Measurements from ENCODE around the gene CXCR4. TPM values are rescaled to one million over a fixed set of nuclear protein-coding genes. Genes with fewer than 3 reads are reported as not detected.

Gene CXCR4
- total RNA-seq, 2 experiments from 2014 or later: 202 to 212 TPM

DNA sequence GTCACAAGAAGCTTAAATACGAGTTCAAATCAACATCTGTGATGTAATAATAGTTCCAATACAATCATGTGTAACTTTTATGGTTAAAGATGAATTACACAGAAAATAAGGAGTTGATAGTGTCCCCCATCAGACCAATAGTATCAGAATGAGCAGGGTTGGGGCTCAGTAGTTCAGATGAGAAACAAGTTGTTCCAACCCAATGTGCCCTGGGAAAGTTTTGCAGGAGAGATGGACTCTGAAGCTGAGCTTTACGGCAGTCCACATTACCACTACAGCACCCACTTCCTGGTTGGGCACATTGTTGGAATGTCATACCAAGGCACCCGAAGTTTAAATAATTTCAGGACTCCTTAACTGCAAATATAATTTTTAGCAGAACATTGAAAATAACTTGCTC, 12.1 kb upstream of the CXCR4 start:
- POLR2A ChIA-PET: interaction anchor here (0.8 to 11.1 kb wide), 11 partner anchors 12 to 254 kb away, joined by 3 to 184 read pairs (median 7); partner anchors contain the start of genes CXCR4, DARS1 and MCM6
- peaks cover 73% of the 10 kb centered on the region for H3K4me1 Mint-ChIP-seq
- H3K27me3 Mint-ChIP-seq: peaks cover 48% of the 10 kb centered on the region
- CTCF ChIA-PET: interaction anchor here (0.6 kb wide), 1 partner anchor 86 kb away, joined by 3 read pairs; no protein-coding TSS in a partner anchor
- DNase-seq: no peak
- no peaks in the 10 kb centered on the region for H3K36me3 Mint-ChIP-seq (ENCODE audit: low read depth)
- peak overlapping the region; percentile 52 for H3K4me3 Mint-ChIP-seq
- peak overlapping the region; percentile 81 for H3K27ac Mint-ChIP-seq
- no peaks in the 10 kb centered on the region for H3K9me3 Mint-ChIP-seq

DNA sequence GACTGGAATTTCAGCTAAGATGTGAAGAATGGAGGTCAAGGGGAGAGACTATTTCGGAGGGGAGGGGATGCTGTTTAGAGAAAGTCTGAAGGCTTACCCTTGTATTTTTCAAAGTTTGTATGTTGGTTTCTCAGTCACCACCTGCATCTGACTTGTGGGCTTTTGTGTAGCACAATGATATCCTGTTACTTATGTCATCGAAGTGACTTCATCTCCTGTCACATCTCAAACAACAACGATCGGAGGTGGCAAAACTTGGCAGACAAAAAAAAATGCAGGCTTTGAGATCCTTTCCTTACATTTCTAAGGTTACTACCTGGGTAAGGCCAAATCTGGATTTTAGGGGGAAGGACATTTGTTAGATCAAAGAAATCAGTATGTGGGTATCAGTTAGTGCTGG, 11.7 kb upstream of the CXCR4 start:
- peak overlapping the region; percentile 52 for H3K4me3 Mint-ChIP-seq

DNA sequence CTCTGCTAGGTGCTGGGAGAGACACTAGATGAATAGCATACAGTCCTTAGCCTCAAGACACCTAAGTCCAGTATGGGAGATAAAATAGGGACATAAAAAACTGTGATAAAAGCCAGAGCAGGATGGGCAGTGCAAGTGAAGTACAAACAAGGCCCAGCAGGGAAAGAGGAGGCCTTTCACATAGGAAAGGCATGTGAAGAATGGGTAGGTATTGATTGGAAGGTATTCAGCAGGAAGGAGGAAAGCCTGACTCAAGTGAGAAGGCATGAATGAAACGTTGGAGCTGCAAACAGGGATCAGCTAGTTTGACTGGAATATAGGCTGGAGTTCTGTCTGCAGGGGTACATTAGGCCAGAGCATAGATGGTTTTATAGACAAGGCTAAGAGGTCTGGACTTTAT, 11.0 kb upstream of the CXCR4 start:
- DNase-seq: no peak
- CTCF ChIA-PET: no interaction called here
- H3K27me3 Mint-ChIP-seq: peaks cover 50% of the 10 kb centered on the region
- H3K36me3 Mint-ChIP-seq (ENCODE audit: low read depth): no peaks in the 10 kb centered on the region
- POLR2A ChIA-PET: interaction anchor here (0.7 to 11.1 kb wide), 9 partner anchors 10 to 253 kb away, joined by 3 to 184 read pairs (median 7); partner anchors contain the start of genes CXCR4, DARS1 and MCM6
- peaks cover 73% of the 10 kb centered on the region for H3K4me1 Mint-ChIP-seq
- H3K4me3 Mint-ChIP-seq: no peak overlapping the region
- H3K27ac Mint-ChIP-seq: no peak overlapping the region
- no peaks in the 10 kb centered on the region for H3K9me3 Mint-ChIP-seq

More for the DNA sequence above, 11.7 kb upstream of the CXCR4 start:
- peak; percentile 37 for DNase-seq
- peak overlapping the region; percentile 81 for H3K27ac Mint-ChIP-seq
- no peaks in the 10 kb centered on the region for H3K9me3 Mint-ChIP-seq
- POLR2A ChIA-PET: interaction anchor here (0.7 to 11.1 kb wide), 13 partner anchors 10 to 255 kb away, joined by 3 to 184 read pairs (median 7); partner anchors contain the start of genes CXCR4, DARS1 and MCM6
- CTCF ChIA-PET: interaction anchor here (0.6 kb wide), 1 partner anchor 86 kb away, joined by 3 read pairs; no protein-coding TSS in a partner anchor
- peaks cover 72% of the 10 kb centered on the region for H3K4me1 Mint-ChIP-seq
- H3K36me3 Mint-ChIP-seq (ENCODE audit: low read depth): no peaks in the 10 kb centered on the region
- H3K27me3 Mint-ChIP-seq: peaks cover 49% of the 10 kb centered on the region

DNA sequence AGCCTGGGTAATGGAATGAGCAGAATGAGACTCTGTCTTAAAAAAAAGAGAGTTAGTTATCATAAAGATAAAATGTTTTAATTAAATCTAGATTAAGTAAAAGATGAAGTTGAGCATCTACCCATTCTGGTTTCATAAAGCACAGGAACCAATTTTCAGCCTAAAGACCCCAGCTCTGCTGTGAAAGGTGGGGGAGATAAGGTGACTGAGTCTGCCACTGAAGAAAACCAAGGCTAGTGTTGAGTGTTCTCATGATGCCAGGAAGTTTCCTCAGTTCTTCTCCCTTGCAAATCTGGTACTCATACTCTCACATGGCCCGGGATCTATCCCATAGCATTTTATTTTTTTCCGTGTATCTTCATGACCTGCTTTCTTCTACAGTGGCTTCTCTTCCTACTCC, 10.4 kb upstream of the CXCR4 start:
- Mint-ChIP-seq H3K27me3 (peaks cover 50% of the 10 kb centered on the region), H3K4me3 (no peak overlapping the region), H3K36me3 (ENCODE audit: low read depth) (no peaks in the 10 kb centered on the region), H3K27ac (no peak overlapping the region), H3K9me3 (no peaks in the 10 kb centered on the region), H3K4me1 (peaks cover 72% of the 10 kb centered on the region)
- ChIA-PET CTCF (no interaction called here), POLR2A (interaction anchor here (1.0 to 11.1 kb wide), 4 partner anchors 10 to 143 kb away, joined by 3 to 184 read pairs (median 15); partner anchors contain the start of genes CXCR4 and DARS1)
- no peak for DNase-seq

DNA sequence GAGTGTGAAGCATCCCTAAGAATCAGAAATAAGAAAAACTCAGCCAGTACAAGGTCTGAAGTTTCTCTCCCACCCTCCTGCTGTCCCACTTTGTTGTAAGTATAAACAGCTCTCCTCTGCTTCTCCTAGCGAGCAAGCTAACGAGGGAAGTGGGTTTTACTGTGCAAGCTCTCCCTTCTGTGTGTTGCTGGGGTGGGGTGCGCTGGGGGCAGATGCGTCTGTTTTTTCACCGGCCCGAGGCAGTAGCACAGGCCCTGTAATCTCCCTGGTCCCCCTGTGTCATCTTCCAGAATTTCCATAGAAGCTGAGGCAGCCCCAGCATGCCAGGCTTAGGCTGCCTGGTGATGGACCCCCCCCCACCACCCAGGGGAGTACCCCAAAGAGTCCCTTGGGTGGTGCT, 9.4 kb upstream of the CXCR4 start:
- H3K36me3 Mint-ChIP-seq (ENCODE audit: low read depth): no peaks in the 10 kb centered on the region
- H3K4me3 Mint-ChIP-seq: no peak overlapping the region
- H3K9me3 Mint-ChIP-seq: no peaks in the 10 kb centered on the region
- H3K27ac Mint-ChIP-seq: no peak overlapping the region
- peaks cover 56% of the 10 kb centered on the region for H3K27me3 Mint-ChIP-seq
- H3K4me1 Mint-ChIP-seq: peaks cover 67% of the 10 kb centered on the region
- ChIA-PET CTCF (no interaction called here), POLR2A (interaction anchor here (1.0 to 11.1 kb wide), 3 partner anchors 9 to 119 kb away, joined by 3 to 184 read pairs (median 3); partner anchors contain the start of gene CXCR4)
- no peak for DNase-seq

DNA sequence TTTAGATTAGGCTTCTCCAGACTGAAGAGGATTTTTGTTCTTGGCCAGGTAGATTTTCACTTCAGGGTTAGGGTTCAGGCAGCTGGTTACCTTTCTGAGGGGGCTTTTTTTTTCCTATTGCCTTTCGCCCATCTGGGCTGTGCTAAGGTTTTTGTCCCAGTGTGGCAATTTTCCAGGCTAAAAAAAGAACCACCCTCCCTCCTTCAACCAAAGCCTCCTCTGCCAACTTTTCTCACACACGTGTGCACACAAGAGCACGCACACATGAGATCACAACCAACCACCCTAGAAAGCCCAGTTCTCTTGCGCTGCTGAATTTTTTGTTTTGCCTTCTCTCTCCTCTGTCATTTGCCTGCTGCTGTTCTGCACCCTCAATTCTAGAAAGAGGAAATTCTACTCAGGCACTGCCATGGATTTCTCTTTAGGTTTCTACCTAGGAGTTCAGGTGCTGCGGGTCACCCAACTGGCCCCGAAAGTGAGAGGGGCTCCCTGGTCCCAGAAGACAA, 8.5 kb upstream of the CXCR4 start:
- POLR2A ChIA-PET: interaction anchor here (0.6 to 2.9 kb wide), 3 partner anchors 9 to 72 kb away, joined by 3 to 12 read pairs (median 3); no protein-coding TSS in a partner anchor

DNA sequence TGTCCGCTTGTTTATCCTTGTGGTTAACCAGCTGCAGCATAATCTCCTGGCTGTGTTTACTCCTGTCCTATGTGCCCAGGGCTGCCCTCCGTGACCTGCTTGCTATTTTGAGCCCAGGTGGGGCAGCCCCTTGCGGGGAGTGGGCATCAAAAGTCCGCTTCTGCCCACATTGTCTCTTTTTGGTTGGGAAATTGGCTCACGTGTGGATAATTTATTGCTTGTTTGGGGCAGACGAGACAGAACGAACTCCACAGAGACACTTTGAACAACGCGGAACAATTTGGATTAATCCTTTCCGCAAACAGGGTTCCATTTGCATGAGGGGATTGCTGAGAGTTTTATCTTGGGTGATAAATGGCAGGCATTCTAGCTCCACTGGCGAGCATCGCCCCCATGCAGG, 8.1 kb upstream of the CXCR4 start:
- ChIA-PET CTCF (interaction anchor here (1.1 kb wide), 1 partner anchor 212 kb away, joined by 5 read pairs; no protein-coding TSS in a partner anchor), POLR2A (interaction anchor here (0.6 to 2.9 kb wide), 4 partner anchors 9 to 113 kb away, joined by 3 to 12 read pairs (median 4); no protein-coding TSS in a partner anchor)
- no peak overlapping the region for H3K27ac Mint-ChIP-seq
- no peak overlapping the region for H3K4me3 Mint-ChIP-seq
- H3K27me3 Mint-ChIP-seq: peaks cover 67% of the 10 kb centered on the region
- no peaks in the 10 kb centered on the region for H3K36me3 Mint-ChIP-seq (ENCODE audit: low read depth)
- no peaks in the 10 kb centered on the region for H3K9me3 Mint-ChIP-seq
- peaks cover 53% of the 10 kb centered on the region for H3K4me1 Mint-ChIP-seq
- DNase-seq: no peak

More for the DNA sequence above, 8.5 kb upstream of the CXCR4 start:
- H3K27ac Mint-ChIP-seq: no peak overlapping the region
- DNase-seq: no peak
- no peaks in the 10 kb centered on the region for H3K36me3 Mint-ChIP-seq (ENCODE audit: low read depth)
- H3K4me1 Mint-ChIP-seq: peaks cover 58% of the 10 kb centered on the region
- peaks cover 62% of the 10 kb centered on the region for H3K27me3 Mint-ChIP-seq
- H3K4me3 Mint-ChIP-seq: no peak overlapping the region
- H3K9me3 Mint-ChIP-seq: no peaks in the 10 kb centered on the region
- CTCF ChIA-PET: no interaction called here

DNA sequence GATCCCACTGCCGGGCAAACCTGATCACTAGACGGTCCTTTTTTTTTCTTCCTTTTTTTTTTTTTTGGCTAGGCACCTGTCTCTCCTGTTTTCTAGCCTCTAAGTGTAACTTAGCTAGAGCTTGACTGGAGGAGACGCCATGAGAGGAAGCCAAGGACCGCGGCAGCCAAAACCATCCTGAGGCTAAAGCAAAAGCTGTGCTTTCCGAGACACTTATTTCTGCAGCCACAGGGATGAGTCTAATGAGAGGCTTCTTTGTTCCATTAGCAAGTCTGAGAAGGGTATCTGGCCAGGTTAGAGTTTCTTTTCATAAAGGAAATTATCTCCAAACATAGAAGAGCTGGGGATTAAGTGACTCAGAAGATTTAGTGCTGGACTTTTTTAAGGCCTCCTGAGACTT, 7.3 kb upstream of the CXCR4 start:
- no peaks in the 10 kb centered on the region for H3K36me3 Mint-ChIP-seq (ENCODE audit: low read depth)
- peaks cover 45% of the 10 kb centered on the region for H3K4me1 Mint-ChIP-seq
- no peak for DNase-seq
- no peak overlapping the region for H3K4me3 Mint-ChIP-seq
- ChIA-PET CTCF (interaction anchor here (1.1 kb wide), 1 partner anchor 211 kb away, joined by 5 read pairs; no protein-coding TSS in a partner anchor), POLR2A (interaction anchor here (1.4 to 2.9 kb wide), 3 partner anchors 8 to 114 kb away, joined by 3 to 12 read pairs (median 4); no protein-coding TSS in a partner anchor)
- peaks cover 67% of the 10 kb centered on the region for H3K27me3 Mint-ChIP-seq
- H3K27ac Mint-ChIP-seq: no peak overlapping the region
- no peaks in the 10 kb centered on the region for H3K9me3 Mint-ChIP-seq

DNA sequence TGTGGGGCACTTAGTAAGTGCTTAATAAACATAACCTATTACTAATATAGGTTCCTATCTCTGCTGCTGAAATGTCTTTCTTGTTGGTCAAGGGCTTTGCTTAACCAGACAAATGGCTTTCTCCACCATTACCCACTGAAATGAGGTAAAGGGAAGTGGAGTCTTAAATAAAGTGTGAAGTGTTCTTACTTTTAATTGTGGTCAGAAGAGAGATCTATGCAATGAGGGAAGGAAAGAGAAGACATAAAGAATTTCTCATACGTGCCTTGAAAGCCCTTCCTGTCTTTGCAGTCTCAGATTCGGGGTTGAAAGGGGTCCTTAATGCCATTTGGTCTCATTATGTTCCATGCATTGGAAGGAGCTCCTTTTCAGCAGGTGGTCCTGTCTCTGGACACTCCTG, 6.9 kb upstream of the CXCR4 start:
- POLR2A ChIA-PET: interaction anchor here (0.9 to 2.9 kb wide), 6 partner anchors 8 to 252 kb away, joined by 3 to 12 read pairs (median 4); no protein-coding TSS in a partner anchor
- no peak for DNase-seq
- no peaks in the 10 kb centered on the region for H3K9me3 Mint-ChIP-seq
- H3K36me3 Mint-ChIP-seq (ENCODE audit: low read depth): no peaks in the 10 kb centered on the region
- H3K27me3 Mint-ChIP-seq: peaks cover 70% of the 10 kb centered on the region
- no peak overlapping the region for H3K27ac Mint-ChIP-seq
- no peak overlapping the region for H3K4me3 Mint-ChIP-seq
- CTCF ChIA-PET: no interaction called here
- peaks cover 41% of the 10 kb centered on the region for H3K4me1 Mint-ChIP-seq

DNA sequence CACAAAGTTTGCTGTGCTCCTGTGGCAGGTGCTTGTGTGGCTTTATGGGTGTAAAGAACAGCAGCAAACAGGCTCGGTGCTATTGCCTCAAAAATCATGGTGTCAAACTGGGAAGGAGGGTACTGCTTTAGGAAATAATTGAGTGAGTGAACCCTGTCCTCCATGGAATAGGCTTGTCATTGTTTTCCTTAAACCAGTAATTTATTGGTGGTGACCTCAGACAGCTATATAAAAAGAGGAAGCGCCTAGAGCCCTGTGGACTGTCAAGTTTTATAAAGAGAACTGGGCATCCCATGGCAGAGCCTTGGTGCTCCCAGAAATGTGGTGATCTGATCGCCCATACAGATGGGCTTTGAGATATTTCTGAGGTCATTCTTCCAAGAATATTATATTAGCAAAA, 4.7 kb upstream of the CXCR4 start:
- Mint-ChIP-seq H3K4me3 (no peak overlapping the region), H3K27ac (no peak overlapping the region), H3K36me3 (ENCODE audit: low read depth) (peaks cover 3% of the 10 kb centered on the region), H3K27me3 (peaks cover 56% of the 10 kb centered on the region), H3K4me1 (peaks cover 33% of the 10 kb centered on the region), H3K9me3 (no peaks in the 10 kb centered on the region)
- POLR2A ChIA-PET: interaction anchor here (0.9 to 2.4 kb wide), 3 partner anchors 11 to 250 kb away, joined by 3 to 8 read pairs (median 5); no protein-coding TSS in a partner anchor
- CTCF ChIA-PET: no interaction called here
- no peak for DNase-seq

DNA sequence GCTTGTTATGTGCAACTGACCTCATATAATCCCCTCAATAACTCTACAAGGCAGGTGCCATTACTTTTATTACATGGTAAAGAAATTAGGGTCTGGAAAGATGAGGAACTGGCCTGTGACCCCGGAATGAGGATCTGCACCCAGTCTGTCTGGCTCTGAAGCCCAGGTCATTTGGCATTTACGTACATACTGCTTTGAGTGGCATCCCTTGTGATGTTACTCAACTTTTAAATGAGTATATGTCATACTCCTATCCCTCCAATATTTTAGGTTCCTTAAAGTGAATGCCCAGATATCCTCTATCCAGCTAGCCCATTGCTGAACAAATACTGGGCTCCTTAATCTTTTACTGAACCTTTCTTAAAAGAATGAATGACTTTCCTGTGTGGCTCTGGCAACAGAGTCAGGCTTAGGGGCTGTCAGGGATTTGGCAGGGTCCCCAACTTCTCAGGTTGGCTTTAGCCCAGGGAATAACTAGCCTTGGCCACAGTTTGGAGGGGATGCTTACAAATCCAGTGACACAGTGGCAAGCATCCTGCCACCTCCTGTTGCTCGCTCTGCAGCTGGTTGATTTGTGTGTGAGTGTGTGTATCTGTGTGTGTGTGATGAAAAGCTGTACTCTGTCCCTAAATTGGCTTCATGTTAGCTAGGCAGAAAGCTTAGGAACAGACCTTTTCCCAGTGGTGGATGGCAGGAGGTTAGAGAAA, 3.4 kb upstream of the CXCR4 start:
- Mint-ChIP-seq H3K27ac (no peak overlapping the region), H3K9me3 (no peaks in the 10 kb centered on the region), H3K4me1 (peaks cover 34% of the 10 kb centered on the region), H3K4me3 (no peak overlapping the region), H3K36me3 (ENCODE audit: low read depth) (peaks cover 11% of the 10 kb centered on the region), H3K27me3 (peaks cover 47% of the 10 kb centered on the region)
- DNase-seq: no peak
- CTCF ChIA-PET: no interaction called here
- POLR2A ChIA-PET: no interaction called here

DNA sequence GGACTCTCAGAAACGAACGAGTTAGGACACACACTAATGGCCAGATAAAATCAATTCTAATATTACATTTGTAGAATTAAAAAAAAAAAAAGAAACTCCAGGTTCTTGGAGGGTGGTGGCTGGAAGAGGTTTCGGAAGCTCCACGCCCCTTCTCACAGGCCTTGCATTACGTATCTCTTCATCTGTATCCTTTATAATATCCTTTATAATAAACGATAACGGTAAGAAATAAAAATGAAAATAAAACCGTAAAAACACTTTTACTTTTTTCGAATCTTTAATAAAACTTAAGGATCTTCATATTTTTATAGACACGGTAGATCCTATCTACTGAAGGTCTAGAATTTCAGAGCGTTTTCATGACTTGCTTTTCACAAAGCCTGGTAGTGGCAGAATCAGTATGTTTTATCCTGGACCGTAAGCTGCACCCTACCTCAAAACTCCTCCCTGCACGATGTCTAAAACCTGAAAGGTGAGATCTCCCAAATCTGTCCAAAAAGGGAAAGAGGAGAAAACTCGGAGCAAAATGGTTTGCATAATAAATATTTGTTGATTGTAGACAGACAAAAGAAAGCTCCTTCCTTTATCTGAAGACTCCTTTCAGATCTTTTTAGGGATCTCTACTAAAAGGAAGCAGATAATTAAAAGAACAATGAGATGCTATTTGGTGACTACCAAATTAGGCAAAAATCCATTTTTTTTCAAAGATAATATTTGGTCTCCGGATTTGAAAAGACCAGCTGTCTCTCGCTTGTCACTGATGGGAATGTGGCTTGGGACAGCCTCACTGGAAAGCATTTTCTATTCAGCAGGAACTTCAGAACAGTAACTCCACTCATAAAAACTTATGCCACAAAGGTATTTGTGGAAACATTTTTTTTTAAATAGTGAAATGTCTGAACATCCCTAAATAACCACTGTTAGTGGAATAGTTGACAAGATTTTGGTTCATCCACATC, 2.0 kb upstream of the CXCR4 start:
- no peak for DNase-seq
- peaks cover 42% of the 10 kb centered on the region for H3K27me3 Mint-ChIP-seq
- H3K36me3 Mint-ChIP-seq (ENCODE audit: low read depth): peaks cover 24% of the 10 kb centered on the region
- H3K4me3 Mint-ChIP-seq: peak overlapping the region; percentile 98
- POLR2A ChIA-PET: interaction anchor here (0.7 to 4.6 kb wide), 14 partner anchors 12 to 262 kb away, joined by 3 to 184 read pairs (median 9); partner anchors contain the start of genes DARS1 and MCM6
- no peak overlapping the region for H3K27ac Mint-ChIP-seq
- H3K4me1 Mint-ChIP-seq: peaks cover 42% of the 10 kb centered on the region
- H3K9me3 Mint-ChIP-seq: no peaks in the 10 kb centered on the region
- CTCF ChIA-PET: interaction anchor here (1.2 to 2.5 kb wide), 2 partner anchors 67 to 206 kb away, joined by 3 to 6 read pairs; no protein-coding TSS in a partner anchor

All from activated CD4-positive, alpha-beta memory T cell treated with anti-CD3 and anti-CD28 coated beads, Interleukin-2, amount 10 ng/mL, durations not matched to agents 7 days and 5 days (primary cell).